HG03575 (cell line): ENCODE data around the gene ICE2.

Source experiments
- ATAC-seq: cut with Tn5 transposase; IDR thresholded peaks from one replicate; pipeline ENCODE4 v1.9.1; 2021; ENCODE audit not compliant: unreplicated experiment, insufficient number of reproducible peaks, low FRiP score; ENCODE audit errors: extremely low read depth

The ICE2 gene

GRCh38 chr15:60460931-60461330, 18.0 kb downstream of the ICE2 start:
- no peak for ATAC-seq

GRCh38 chr15:60458721-60459120, 20.2 kb downstream of the ICE2 start:
- no peak for ATAC-seq

- ATAC-seq: no peak
These were observed 21.0 kb downstream of the ICE2 start for GRCh38 chr15:60457985-60458384.

GRCh38 chr15:60454824-60455223, 24.1 kb downstream of the ICE2 start:
- no peak for ATAC-seq

GRCh38 chr15:60448668-60449360, 30.1 kb downstream of the ICE2 start:
- no peak for ATAC-seq

GRCh38 chr15:60444289-60444912, 34.5 kb downstream of the ICE2 start:
- ATAC-seq: no peak

- ATAC-seq: no peak
These were observed 36.2 kb downstream of the ICE2 start for GRCh38 chr15:60442763-60443162.

GRCh38 chr15:60442031-60442650, 36.8 kb downstream of the ICE2 start:
- ATAC-seq: no peak

GRCh38 chr15:60441331-60441730, 37.6 kb downstream of the ICE2 start:
- no peak for ATAC-seq

- no peak for ATAC-seq
These were observed 40.3 kb downstream of the ICE2 start for GRCh38 chr15:60438646-60439045.

GRCh38 chr15:60428935-60429334, 50.0 kb downstream of the ICE2 start:
- no peak for ATAC-seq

GRCh38 chr15:60426870-60427508, 52.0 kb downstream of the ICE2 start:
- no peak for ATAC-seq

GRCh38 chr15:60425461-60425860, 53.5 kb downstream of the ICE2 start:
- ATAC-seq: no peak

- ATAC-seq: no peak
These were observed 54.9 kb downstream of the ICE2 start for GRCh38 chr15:60424006-60424405.

- no peak for ATAC-seq
These were observed 55.4 kb downstream of the ICE2 start for GRCh38 chr15:60423537-60423936.

GRCh38 chr15:60421544-60421943, 57.4 kb downstream of the ICE2 start:
- no peak for ATAC-seq

- no peak for ATAC-seq
These were observed 58.7 kb downstream of the ICE2 start for GRCh38 chr15:60420203-60420716.

- no peak for ATAC-seq
These were observed 59.2 kb downstream of the ICE2 start for GRCh38 chr15:60419753-60420152.

GRCh38 chr15:60418096-60418495, 60.8 kb downstream of the ICE2 start:
- ATAC-seq: no peak

- ATAC-seq: no peak
These were observed 61.8 kb downstream of the ICE2 start for GRCh38 chr15:60417112-60417511.
